Upper lobe of right lung (tissue), 1 donor: Measurements from ENCODE around the gene CD109. TPM values are rescaled to one million over a fixed set of nuclear protein-coding genes. Genes with fewer than 3 reads are reported as not detected.
"Not testable (repeated sequence)": the region's sequence is repeated elsewhere in the genome, so short reads cannot be mapped to it uniquely, and the experiment has no call there.

ENCODE experiments used
- ATAC-seq: fragments of 200-7000 bp; cut with Tn5 transposase; one replicate; pipeline ENCODE4 v1.9.1; 2020; ENCODE audit warnings: mild to moderate bottlenecking, moderate library complexity
- DNase-seq: peaks from one replicate; pipeline ENCODE4 v3.0.0-alpha.2; 2020
- H3K27ac ChIP-seq: fragments of 200-600 bp; one replicate; pipeline ENCODE4 v1.8.0; 2022
- H3K27me3 ChIP-seq: fragments of 200-600 bp; one replicate; pipeline ENCODE4 v1.8.0; 2022; ENCODE audit warnings: mild to moderate bottlenecking
- H3K36me3 ChIP-seq: fragments of 200-600 bp; one replicate; pipeline ENCODE4 v1.8.0; 2022
- H3K4me1 ChIP-seq: fragments of 200-600 bp; one replicate; pipeline ENCODE4 v1.8.0; 2022
- H3K4me3 ChIP-seq: fragments of 200-600 bp; one replicate; pipeline ENCODE4 v1.8.0; 2022; ENCODE audit warnings: mild to moderate bottlenecking
- H3K9me3 ChIP-seq: fragments of 200-600 bp; one replicate; pipeline ENCODE4 v1.8.0; 2022
- CTCF ChIP-seq: fragments of 200-600 bp; IDR thresholded peaks from one replicate; pipeline ENCODE4 v1.8.0; 2022; ENCODE audit warnings: antibody characterized with exemption
- intact Hi-C: fragments of 100-400 bp; cut with DNase I; formaldehyde crosslinking; loops from one replicate; pipeline ENCODE4 v1.11.0; 2022
- total RNA-seq: library from RNA; stranded (reverse); fragmentation: NEBNext Ultra II Directional; extraction: Animal tissue kit (Norgen Biotek cat#: 25700); gene quantifications from one replicate; pipeline ENCODE4 v1.2.1, GENCODE V29; 2021
- donor health status: DM: no; HTN: yes; CAD: no; lungs with severe emphysema.

CD109 gene
- total RNA-seq, 1 donor from 2014 or later = 22.1 TPM

- Histone ChIP-seq H3K4me3 (no peak overlapping the region), H3K4me1 (no peaks in the 10 kb centered on the region), H3K9me3 (no peaks in the 10 kb centered on the region), H3K27me3 (no peaks in the 10 kb centered on the region), H3K36me3 (no peaks in the 10 kb centered on the region), H3K27ac (no peak overlapping the region)
- no peak for ATAC-seq
- intact Hi-C loops = no loop called here
- DNase-seq = no peak
- TF ChIP-seq CTCF = no peak
These were observed 105.0 kb downstream of the CD109 start for GRCh38 chr6:73800997-73801396.

- Histone ChIP-seq H3K4me1 (no peaks in the 10 kb centered on the region), H3K27me3 (no peaks in the 10 kb centered on the region), H3K9me3 (no peaks in the 10 kb centered on the region), H3K27ac (no peak overlapping the region), H3K36me3 (peaks cover 3% of the 10 kb centered on the region), H3K4me3 (no peak overlapping the region)
- intact Hi-C loops = no loop called here
- DNase-seq (no peak), ATAC-seq (no peak)
- TF ChIP-seq CTCF = no peak
These were observed 105.8 kb downstream of the CD109 start for GRCh38 chr6:73801652-73802268.

- no peak for TF ChIP-seq CTCF
These were observed 106.4 kb downstream of the CD109 start for GRCh38 chr6:73802366-73802765.

GRCh38 chr6:73803562-73804241 lies 107.7 kb downstream of the CD109 start:
- Histone ChIP-seq H3K27ac (no peak overlapping the region), H3K27me3 (no peaks in the 10 kb centered on the region), H3K4me1 (no peaks in the 10 kb centered on the region), H3K4me3 (no peak overlapping the region), H3K36me3 (peaks cover 5% of the 10 kb centered on the region), H3K9me3 (no peaks in the 10 kb centered on the region)
- TF ChIP-seq CTCF = peak; percentile 42
- DNase-seq = no peak
- peak; percentile 35 for ATAC-seq
- intact Hi-C loops = no loop called here

More at GRCh38 chr6:73802366-73802765, 106.4 kb downstream of the CD109 start:
- DNase-seq (no peak), ATAC-seq (no peak)
- Histone ChIP-seq H3K27ac (no peak overlapping the region), H3K27me3 (no peaks in the 10 kb centered on the region), H3K4me1 (no peaks in the 10 kb centered on the region), H3K4me3 (no peak overlapping the region), H3K9me3 (no peaks in the 10 kb centered on the region), H3K36me3 (peaks cover 5% of the 10 kb centered on the region)
- intact Hi-C loops = no loop called here

GRCh38 chr6:73805221-73805620 lies 109.2 kb downstream of the CD109 start:
- intact Hi-C loops, H3K4me1 ChIP-seq, H3K27me3 ChIP-seq, H3K36me3 ChIP-seq, H3K4me3 ChIP-seq, H3K27ac ChIP-seq, H3K9me3 ChIP-seq, DNase-seq, ATAC-seq: not testable (repeated sequence)

GRCh38 chr6:73805982-73806381 lies 110.0 kb downstream of the CD109 start:
- H3K4me3 ChIP-seq, H3K27ac ChIP-seq, H3K36me3 ChIP-seq, ATAC-seq, DNase-seq, H3K9me3 ChIP-seq, H3K27me3 ChIP-seq, intact Hi-C loops, H3K4me1 ChIP-seq: not testable (repeated sequence)
